KG1 (cell line): ENCODE results near the gene ZNF98.

Experiments used
- DNase-seq: peaks from one replicate; lab custom pipeline; 2025; lab: John Stamatoyannopoulos, UW

ZNF98 gene

GRCh38 chr19:22422211-22422610, at the start of gene ZNF98:
TSS of gene ZNF98 (minus strand) at chr19:22422346. CDS start at chr19:22422224, 122 bp downstream.
- DNase-seq = peak; percentile 69

DNA sequence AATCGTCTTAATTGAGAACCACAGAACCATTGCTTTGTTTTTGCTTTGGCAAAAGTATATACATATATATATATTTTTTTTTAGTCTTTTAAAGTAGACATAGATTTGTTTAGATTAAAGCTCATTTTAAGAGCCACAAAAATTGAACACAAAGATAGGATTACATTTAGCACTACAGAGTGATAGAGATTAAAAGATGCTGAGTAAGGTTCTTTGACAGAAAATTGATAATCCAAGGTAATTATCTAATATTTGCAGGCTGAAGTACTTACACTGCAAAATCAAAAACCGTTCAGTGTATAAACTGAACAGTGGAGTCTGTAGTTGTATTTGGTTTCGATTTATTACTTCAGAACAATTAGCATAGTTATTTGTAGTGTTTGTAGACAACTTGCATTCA, 24.5 kb upstream of the ZNF98 start:
- DNase-seq = no peak

- no peak for DNase-seq
Measured at GRCh38 chr19:22438011-22438410, 15.9 kb upstream of the ZNF98 start.

DNA sequence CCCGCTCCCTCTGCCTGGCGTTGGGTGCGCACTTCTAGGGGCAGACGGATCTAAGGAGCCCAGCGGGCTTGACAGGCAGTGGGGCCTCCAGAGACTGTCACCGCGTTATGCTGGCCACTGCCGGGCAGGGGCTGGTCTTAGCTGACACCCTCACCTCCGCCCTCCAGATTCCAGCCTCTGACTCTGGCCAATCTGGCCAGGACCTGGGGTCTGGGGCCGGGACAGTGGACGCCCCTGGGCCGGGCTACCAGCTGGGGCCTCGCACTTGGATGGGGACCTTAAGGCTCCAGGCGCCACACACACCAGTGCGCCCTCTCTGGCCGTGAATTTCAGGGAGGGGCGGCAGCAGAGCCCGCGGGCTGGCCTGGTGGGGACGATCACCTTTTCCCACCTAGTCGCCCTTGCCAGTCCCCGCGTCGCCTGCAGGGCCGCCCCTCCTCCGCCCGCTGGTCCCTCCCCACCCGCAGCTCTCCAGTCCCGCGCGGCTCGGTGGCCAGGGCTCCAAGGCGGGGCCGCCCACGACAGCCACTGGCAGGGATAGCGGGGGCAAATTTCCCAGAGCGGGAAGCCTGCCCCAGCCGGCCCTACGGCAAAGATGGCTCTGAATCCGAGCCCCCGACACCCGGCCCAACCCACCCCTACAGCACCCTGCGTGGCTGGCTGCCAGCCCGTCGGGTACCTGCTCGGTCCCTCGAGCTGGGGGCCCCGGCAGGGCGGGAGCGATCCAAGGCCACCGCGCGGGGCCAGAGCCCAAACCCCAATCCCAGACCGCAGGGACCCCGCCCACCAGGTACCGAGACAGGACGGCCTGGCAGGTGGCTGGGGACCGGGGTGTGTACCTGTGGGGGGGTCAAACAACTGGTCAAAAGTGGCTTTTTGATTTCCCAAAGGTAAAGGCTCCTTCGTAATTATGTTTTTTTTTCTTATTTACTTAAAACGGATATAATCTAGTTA, 6.1 kb upstream of the ZNF98 start:
- no peak for DNase-seq

DNA sequence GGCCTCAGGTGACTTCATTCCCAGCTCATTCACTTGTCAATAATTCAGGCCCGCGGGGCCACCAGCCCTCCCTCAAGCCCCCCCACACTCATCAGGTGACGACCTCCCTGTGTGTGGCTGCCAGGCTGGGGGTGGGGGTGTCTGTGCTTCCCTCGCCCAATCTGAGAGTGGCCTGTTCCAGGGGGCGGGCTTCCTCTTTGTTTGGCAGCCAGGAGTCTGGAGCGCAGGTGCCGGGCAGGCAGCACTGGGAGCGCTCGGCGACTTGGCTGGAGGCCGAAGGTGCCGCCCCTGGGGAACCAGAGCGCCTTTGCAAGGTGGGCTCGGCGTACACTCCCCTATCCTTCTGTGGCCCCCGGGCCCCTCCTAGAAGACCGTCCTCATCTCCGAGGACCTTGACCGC, 5.4 kb upstream of the ZNF98 start:
- no peak for DNase-seq

GRCh38 chr19:22426901-22427300, 4.8 kb upstream of the ZNF98 start:
- DNase-seq = no peak

DNA sequence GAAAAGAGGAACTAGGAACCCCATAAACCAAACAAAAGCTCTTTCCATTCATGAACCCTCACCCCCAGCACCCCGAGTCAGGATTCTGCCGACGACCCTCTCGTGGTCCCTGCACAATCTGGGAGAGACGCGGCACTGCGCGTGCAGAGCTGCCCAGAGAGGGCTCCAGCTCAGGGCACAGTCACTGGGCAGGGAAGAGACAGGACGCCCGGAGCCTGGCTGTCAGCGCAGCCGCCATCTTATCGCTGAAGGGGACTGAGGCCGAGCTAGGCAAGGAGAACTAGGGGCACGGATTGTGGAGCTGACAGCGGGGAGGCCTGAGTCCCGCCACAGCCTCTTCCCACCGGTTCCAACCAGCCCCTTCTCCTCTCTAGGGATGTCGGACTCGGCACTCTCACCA, 349 bp downstream of the ZNF98 start:
- no peak for DNase-seq

DNA sequence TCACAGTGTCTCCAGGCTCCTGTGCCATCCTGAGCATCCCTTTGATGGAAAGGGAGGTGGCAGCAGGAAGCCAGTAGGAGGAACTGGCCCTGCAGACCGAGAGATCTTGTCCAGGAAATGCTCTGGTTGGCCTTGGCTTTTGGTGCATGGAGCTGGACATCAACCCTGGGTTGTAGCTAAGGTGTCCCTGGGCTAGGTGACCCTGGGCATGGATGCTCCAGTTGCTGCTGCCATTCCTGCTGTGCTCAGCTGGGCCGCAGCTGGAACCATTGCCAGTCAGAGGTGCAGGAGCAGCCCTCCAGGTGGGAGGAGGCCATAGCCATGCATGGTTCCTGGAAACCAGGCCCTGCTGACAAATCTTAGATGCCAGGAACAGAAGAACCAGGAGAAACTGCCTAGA, 67.5 kb downstream of the ZNF98 start:
- DNase-seq = no peak
